K562 (cell line): ENCODE data around the gene OR2V2. TPM values are rescaled to one million over a fixed set of nuclear protein-coding genes. Genes with fewer than 3 reads are reported as not detected.
A peak's percentile ranks its signal among the peaks of the same experiment; 100 is the strongest.

Source experiments
- CBFA2T2 ChIP-seq: fragments of 450-650 bp; conservative IDR thresholded peaks from 2 replicates; pipeline ENCODE4 v1.6.1; 2017; ENCODE audit warnings: mild to moderate bottlenecking
- CREB1 ChIP-seq, 2 experiments: sonication (generic) in 1 of 2; formaldehyde crosslinking in 1 of 2; IDR thresholded peaks; 2 replicates each; pipeline versions ENCODE4 v1.6.1 to v1.8.0; 2012 to 2022; ENCODE audit warnings: inconsistent platforms in 1 of 2, mild to moderate bottlenecking in 1 of 2, missing genetic modification reagents in 1 of 2, moderate library complexity in 1 of 2
- CREM ChIP-seq: IDR thresholded peaks from 2 replicates; pipeline ENCODE4 v1.6.1; 2014; ENCODE audit warnings: antibody characterized with exemption, low read depth
- EZH2 ChIP-seq: IDR thresholded peaks from 2 replicates; pipeline ENCODE4 v1.6.1; 2012; ENCODE audit warnings: low read depth, mild to moderate bottlenecking, inconsistent platforms, low read length, borderline replicate concordance
- FOXJ3 ChIP-seq: sonication (generic); formaldehyde crosslinking; IDR thresholded peaks from 2 replicates; pipeline ENCODE4 v1.4.0; 2020; ENCODE audit warnings: mild to moderate bottlenecking, missing genetic modification reagents
- MCM5 ChIP-seq: fragments of 450-650 bp; IDR thresholded peaks from 2 replicates; pipeline ENCODE4 v1.6.1; 2016; ENCODE audit warnings: low read depth
- NCOA4 ChIP-seq: fragments of 450-650 bp; IDR thresholded peaks from 2 replicates; pipeline ENCODE4 v1.6.1; 2018; ENCODE audit warnings: mild to moderate bottlenecking; ENCODE audit not compliant: partially characterized antibody
- SMARCA4 ChIP-seq: fragments of 450-650 bp; IDR thresholded peaks from 2 replicates; pipeline ENCODE4 v1.6.1; 2016
- STAG1 ChIP-seq: sonication (generic); formaldehyde crosslinking; IDR thresholded peaks from 2 replicates; pipeline ENCODE4 v1.5.0; 2020; ENCODE audit warnings: missing genetic modification reagents, borderline replicate concordance
- USF1 ChIP-seq: sonication (generic); formaldehyde crosslinking; IDR thresholded peaks from 2 replicates; pipeline ENCODE4 v1.9.0; 2022; ENCODE audit warnings: mild to moderate bottlenecking, missing genetic modification reagents
- USF2 ChIP-seq: sonication (generic); formaldehyde crosslinking; IDR thresholded peaks from 2 replicates; pipeline ENCODE4 v1.5.0; 2020; ENCODE audit warnings: missing genetic modification reagents
- ZBTB40 ChIP-seq, 2 experiments: fragments of 450-650 bp in 1 of 2; sonication (generic) in 1 of 2; formaldehyde crosslinking in 1 of 2; IDR thresholded peaks; 2 replicates each; pipeline versions ENCODE4 v1.7.1 to v1.9.0; 2016 to 2022; ENCODE audit warnings: inconsistent platforms in 1 of 2, mild to moderate bottlenecking in 1 of 2, missing genetic modification reagents in 1 of 2
- ZNF274 ChIP-seq: IDR thresholded peaks from 2 replicates; pipeline ENCODE4 v1.6.1; 2011; ENCODE audit warnings: low read depth, mild to moderate bottlenecking, low read length, moderate library complexity, borderline replicate concordance
- ZNF766 ChIP-seq: fragments of 200-800 bp; sonication (Bioruptor generic); conservative IDR thresholded peaks from 2 replicates; pipeline ENCODE4 v1.6.1; 2016; ENCODE audit warnings: missing genetic modification characterization, missing compliant biosample characterization
- ZNF77 ChIP-seq: fragments of 250-450 bp; sonication (Bioruptor Pico); IDR thresholded peaks from 2 replicates; pipeline ENCODE4 v1.5.0; 2020
- polyA plus RNA-seq, 8 experiments: library from polyadenylated mRNA; depleted of rRNA in 4 of 8; stranded (reverse) in 5 of 8; unstranded in 3 of 8; fragments of >200 nt; fragmentation: Nextera tagmentation in 2 of 8; fragmentation: Illumina TruSeq in 1 of 8; extraction: Ambion mirVana in 2 of 8; extraction: Trizol in 1 of 8; gene quantifications; 2 replicates each; pipeline versions ENCODE4 v1.2.1 to v1.2.3, GENCODE V29; 2011 to 2014; ENCODE audit warnings: inconsistent platforms in 1 of 8, missing spikeins in 1 of 8
- total RNA-seq, 7 experiments: library from RNA; depleted of rRNA in 6 of 7; stranded (reverse); fragments of >200 nt in 6 of 7; fragmentation: Illumina TruSeq in 2 of 7; extraction: Trizol in 2 of 7; gene quantifications; 2 replicates each; pipeline versions ENCODE4 v1.2.1 to v1.2.3, GENCODE V29; 2011 to 2021; ENCODE audit warnings: low replicate concordance in 1 of 7
- TF ChIP-seq, protein P1 (sequence below): fragments of 450-650 bp; formaldehyde crosslinking; IDR thresholded peaks from 2 replicates; pipeline ENCODE4 v1.4.0; 2020; ENCODE audit warnings: mild to moderate bottlenecking, mixed read lengths

Gene OR2V2
- total and polyA plus RNA-seq, 9 of the 15 experiments (the other 6 are each of a cell fraction or from before 2014, with no cell fraction given): 0.01 TPM; not detected in 8

DNA sequence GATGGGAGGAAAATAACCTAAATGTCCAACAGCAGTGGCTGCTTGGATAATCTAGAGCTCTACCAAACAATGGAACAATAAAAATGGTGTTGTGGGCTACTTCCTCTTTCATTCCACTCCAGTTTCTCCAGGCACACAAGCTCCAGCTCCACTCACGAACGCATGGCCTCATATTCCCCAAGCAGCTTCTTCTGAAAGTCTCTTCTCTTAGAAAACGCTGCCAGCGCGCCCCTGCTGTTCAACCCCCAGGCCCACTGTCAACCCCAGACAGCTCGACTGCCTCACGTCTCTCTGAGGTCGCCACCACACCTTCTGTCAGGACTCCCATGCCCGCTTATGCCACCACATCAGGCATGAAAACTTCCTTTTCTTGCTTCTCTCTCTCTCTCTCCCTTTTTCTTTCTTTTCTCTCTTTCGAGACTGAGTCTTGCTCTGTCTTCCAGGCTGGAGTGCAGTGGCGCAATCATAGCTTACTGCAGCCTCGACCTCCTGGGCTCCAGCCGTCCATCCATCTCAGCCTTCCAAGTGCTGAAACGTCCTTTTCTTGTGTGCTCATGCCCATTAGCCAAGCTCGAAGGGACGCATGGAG lies 16.2 kb downstream of the OR2V2 start (continued):
- TF ChIP-seq USF2 (no peak), FOXJ3 (no peak), CBFA2T2 (no peak), ZNF274 (no peak), ZNF77 (no peak), CREB1 (IDR thresholded peaks at IDR 0.05) (no peak), CREB1 (CRISPR knock-in tag; IDR thresholded peaks at IDR 0.05) (no peak), SMARCA4 (peak; percentile 25; the same call in 1 of the 2 replicates), STAG1 (CRISPR knock-in tag) (no peak), MCM5 (no peak), EZH2 (no peak), ZBTB40 (IDR thresholded peaks at IDR 0.05) (peak; percentile 80), ZBTB40 (CRISPR knock-in tag; IDR thresholded peaks at IDR 0.05) (no peak), ZNF766 (CRISPR knock-in tag) (no peak), USF1 (CRISPR knock-in tag) (no peak), NCOA4 (no peak), CREM (no peak)
- TF ChIP-seq, protein P1, sequence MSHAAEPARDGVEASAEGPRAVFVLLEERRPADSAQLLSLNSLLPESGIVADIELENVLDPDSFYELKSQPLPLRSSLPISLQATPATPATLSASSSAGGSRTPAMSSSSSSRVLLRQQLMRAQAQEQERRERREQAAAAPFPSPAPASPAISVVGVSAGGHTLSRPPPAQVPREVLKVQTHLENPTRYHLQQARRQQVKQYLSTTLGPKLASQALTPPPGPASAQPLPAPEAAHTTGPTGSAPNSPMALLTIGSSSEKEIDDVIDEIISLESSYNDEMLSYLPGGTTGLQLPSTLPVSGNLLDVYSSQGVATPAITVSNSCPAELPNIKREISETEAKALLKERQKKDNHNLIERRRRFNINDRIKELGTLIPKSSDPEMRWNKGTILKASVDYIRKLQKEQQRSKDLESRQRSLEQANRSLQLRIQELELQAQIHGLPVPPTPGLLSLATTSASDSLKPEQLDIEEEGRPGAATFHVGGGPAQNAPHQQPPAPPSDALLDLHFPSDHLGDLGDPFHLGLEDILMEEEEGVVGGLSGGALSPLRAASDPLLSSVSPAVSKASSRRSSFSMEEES (CRISPR knock-in tag): no peak
